HepG2 (cell line): ENCODE results near the gene KIF7. TPM values are rescaled to one million over a fixed set of nuclear protein-coding genes. Genes with fewer than 3 reads are reported as not detected.

Experiments used
- AHR ChIP-seq: IDR thresholded peaks from 2 replicates; pipeline ENCODE4 v1.6.1; 2018; ENCODE audit warnings: missing genetic modification reagents, missing compliant biosample characterization
- EEA1 ChIP-seq: sonication (generic); formaldehyde crosslinking; IDR thresholded peaks from 2 replicates; pipeline ENCODE4 v1.5.1; 2020; ENCODE audit warnings: mild to moderate bottlenecking, missing genetic modification reagents, borderline replicate concordance
- FOSL2 ChIP-seq: sonication (generic); formaldehyde crosslinking; IDR thresholded peaks from 2 replicates; pipeline ENCODE4 v1.4.0; 2020; ENCODE audit warnings: missing genetic modification reagents
- FOXA3 ChIP-seq: IDR thresholded peaks from 2 replicates; pipeline ENCODE4 v1.6.1; 2016; ENCODE audit warnings: missing genetic modification reagents, missing compliant biosample characterization
- HDAC1 ChIP-seq: sonication (generic); formaldehyde crosslinking; IDR thresholded peaks from 2 replicates; pipeline ENCODE4 v1.5.1; 2020; ENCODE audit warnings: mild to moderate bottlenecking, missing genetic modification reagents
- HOXA9 ChIP-seq: sonication (generic); formaldehyde crosslinking; IDR thresholded peaks from 2 replicates; pipeline ENCODE4 v1.8.1; 2022; ENCODE audit warnings: missing genetic modification reagents, mild to moderate bottlenecking, moderate library complexity, borderline replicate concordance
- KLF9 ChIP-seq: IDR thresholded peaks from 2 replicates; pipeline ENCODE4 v1.6.1; 2016; ENCODE audit warnings: low read depth
- MLX ChIP-seq: IDR thresholded peaks from 2 replicates; pipeline ENCODE4 v1.6.1; 2016
- MYC ChIP-seq: sonication (generic); formaldehyde crosslinking; IDR thresholded peaks from 2 replicates; pipeline ENCODE4 v1.9.0; 2021; ENCODE audit warnings: missing genetic modification reagents, borderline replicate concordance
- PATZ1 ChIP-seq: sonication (generic); formaldehyde crosslinking; IDR thresholded peaks from 2 replicates; pipeline ENCODE4 v1.4.0; 2020; ENCODE audit warnings: missing genetic modification reagents
- RAD21 ChIP-seq: fragments of 450-650 bp; formaldehyde crosslinking; IDR thresholded peaks from 2 replicates; pipeline ENCODE4 v1.5.0; 2020; ENCODE audit warnings: mild to moderate bottlenecking
- ZFP36L2 ChIP-seq: sonication (generic); formaldehyde crosslinking; IDR thresholded peaks from 2 replicates; pipeline ENCODE4 v1.4.0; 2020; ENCODE audit warnings: missing genetic modification reagents
- ZMAT3 ChIP-seq: sonication (generic); formaldehyde crosslinking; conservative IDR thresholded peaks from 2 replicates; pipeline ENCODE4 v1.7.0; 2021; ENCODE audit warnings: missing genetic modification reagents
- ZMYM2 ChIP-seq: sonication (generic); formaldehyde crosslinking; IDR thresholded peaks from 2 replicates; pipeline ENCODE4 v1.8.0; 2022; ENCODE audit warnings: mild to moderate bottlenecking, missing genetic modification reagents
- ZNF326 ChIP-seq: sonication (generic); formaldehyde crosslinking; IDR thresholded peaks from 2 replicates; pipeline ENCODE4 v1.4.0; 2020; ENCODE audit warnings: missing genetic modification reagents, borderline replicate concordance
- ZNF331 ChIP-seq: sonication (generic); formaldehyde crosslinking; IDR thresholded peaks from 2 replicates; pipeline ENCODE4 v1.4.0; 2020; ENCODE audit warnings: missing genetic modification reagents
- ZNF629 ChIP-seq: sonication (generic); formaldehyde crosslinking; conservative IDR thresholded peaks from 2 replicates; pipeline ENCODE4 v1.5.0; 2020; ENCODE audit warnings: missing genetic modification reagents
- ZNF7 ChIP-seq: IDR thresholded peaks from 2 replicates; pipeline ENCODE4 v1.6.1; 2016; ENCODE audit warnings: missing biosample characterization, missing genetic modification reagents
- polyA plus RNA-seq, 8 experiments: library from polyadenylated mRNA; depleted of rRNA in 3 of 8; stranded (reverse) in 7 of 8; unstranded in 1 of 8; fragments of >200 nt; fragmentation: Illumina TruSeq in 4 of 8; extraction: Trizol in 4 of 8; gene quantifications; 2 replicates each; pipeline versions ENCODE4 v1.2.1 to v1.2.3, GENCODE V29; 2011 to 2016; ENCODE audit warnings: low read depth in 4 of 8, missing spikeins in 1 of 8, mixed read lengths in 1 of 8; ENCODE audit not compliant: insufficient read depth in 1 of 8
- total RNA-seq, 5 experiments: library from RNA; depleted of rRNA; stranded (reverse); fragments of >200 nt; fragmentation: Illumina TruSeq; extraction: Trizol; gene quantifications; 2 replicates each; pipeline ENCODE4 v1.2.3, GENCODE V29; 2016; ENCODE audit warnings: low read depth in 1 of 5
- TF ChIP-seq, protein P1 (sequence below): sonication (generic); formaldehyde crosslinking; IDR thresholded peaks from 2 replicates; pipeline ENCODE4 v1.5.0; 2020; ENCODE audit warnings: mild to moderate bottlenecking, missing genetic modification reagents
- TF ChIP-seq, protein P2 (sequence below): sonication (generic); formaldehyde crosslinking; IDR thresholded peaks from 2 replicates; pipeline ENCODE4 v1.4.0; 2020; ENCODE audit warnings: missing genetic modification reagents
- TF ChIP-seq, protein P3 (sequence below): sonication (generic); formaldehyde crosslinking; IDR thresholded peaks from 2 replicates; pipeline ENCODE4 v1.4.0; 2020; ENCODE audit warnings: missing genetic modification reagents

KIF7 gene
- total and polyA plus RNA-seq, 2 of the 13 experiments (the other 11 are each of a cell fraction or from before 2014, with no cell fraction given): 1.5 to 6.2 TPM

DNA sequence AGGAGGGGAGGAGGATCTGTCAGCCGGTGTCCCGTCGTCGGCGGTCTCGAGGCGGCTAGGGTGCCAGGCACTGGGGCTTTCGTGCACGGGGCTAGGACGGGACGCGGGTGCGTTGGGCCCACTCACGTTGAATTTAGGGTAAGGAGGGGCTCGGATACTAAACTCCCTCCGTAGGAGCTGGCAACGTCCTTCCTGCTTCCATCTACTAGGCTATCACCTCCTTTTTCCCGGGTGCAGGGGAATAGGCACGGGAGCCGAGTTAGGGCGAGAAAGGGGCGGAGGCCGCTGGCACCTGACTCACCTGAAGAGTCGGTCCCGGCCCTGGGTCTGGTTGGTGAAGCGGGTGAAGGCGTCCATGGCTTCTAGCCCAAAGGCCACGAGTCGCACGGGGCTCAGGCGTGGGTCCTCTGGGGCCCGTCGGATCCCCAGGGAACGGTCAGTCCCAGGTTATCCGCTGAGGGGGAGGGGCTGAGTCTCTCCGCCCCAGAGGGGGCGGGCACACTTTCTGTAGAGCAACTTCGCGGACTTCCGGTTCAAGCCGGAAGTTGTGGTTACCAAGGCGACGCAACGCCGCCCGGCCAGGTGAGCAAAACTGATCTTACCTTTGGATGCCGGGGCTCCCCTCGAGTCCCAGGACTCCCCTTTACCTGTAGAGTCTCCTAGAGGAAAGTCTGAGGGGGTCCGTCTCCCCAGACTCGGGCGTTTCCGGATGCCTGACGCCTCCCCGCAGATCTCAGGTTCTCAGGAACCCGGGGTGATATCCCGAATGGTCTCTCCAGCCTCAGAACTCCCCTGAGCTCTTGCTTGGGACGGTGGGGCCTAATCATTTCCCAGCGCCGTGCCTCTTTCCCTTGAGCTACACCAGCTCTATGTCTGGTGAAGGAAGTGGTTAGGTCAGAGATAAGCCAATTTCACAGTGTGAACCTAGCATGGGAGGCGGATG lies 35.3 kb upstream of the KIF7 start, which contains the start of the genes PEX11A and WDR93 (continued):
- TF ChIP-seq KLF9 (CRISPR knock-in tag) (no peak), PATZ1 (CRISPR knock-in tag) (0 out of 2 replicates have a peak, but pooled peaks have one; percentile 11), ZFP36L2 (CRISPR knock-in tag) (no peak), HOXA9 (CRISPR knock-in tag) (no peak), FOSL2 (CRISPR knock-in tag) (0 out of 2 replicates have a peak, but pooled peaks have one; percentile 27), ZNF326 (CRISPR knock-in tag) (no peak), ZMAT3 (CRISPR knock-in tag) (no peak), MLX (CRISPR knock-in tag) (peak; percentile 79), MYC (CRISPR knock-in tag) (peak; percentile 73; the same call in 1 of the 2 replicates), AHR (CRISPR knock-in tag) (peak; percentile 51; the same call in 1 of the 2 replicates), HDAC1 (CRISPR knock-in tag) (peak; percentile 84), EEA1 (CRISPR knock-in tag) (peak; percentile 85; the same call in 1 of the 2 replicates), ZNF7 (no peak), FOXA3 (CRISPR knock-in tag) (0 out of 2 replicates have a peak, but pooled peaks have one; percentile 11), ZNF331 (CRISPR knock-in tag) (0 out of 2 replicates have a peak, but pooled peaks have one; percentile 28), RAD21 (CRISPR knock-in tag) (no peak), ZNF629 (no peak), ZMYM2 (CRISPR knock-in tag) (0 out of 2 replicates have a peak, but pooled peaks have one; percentile 77)
- TF ChIP-seq, protein P1, sequence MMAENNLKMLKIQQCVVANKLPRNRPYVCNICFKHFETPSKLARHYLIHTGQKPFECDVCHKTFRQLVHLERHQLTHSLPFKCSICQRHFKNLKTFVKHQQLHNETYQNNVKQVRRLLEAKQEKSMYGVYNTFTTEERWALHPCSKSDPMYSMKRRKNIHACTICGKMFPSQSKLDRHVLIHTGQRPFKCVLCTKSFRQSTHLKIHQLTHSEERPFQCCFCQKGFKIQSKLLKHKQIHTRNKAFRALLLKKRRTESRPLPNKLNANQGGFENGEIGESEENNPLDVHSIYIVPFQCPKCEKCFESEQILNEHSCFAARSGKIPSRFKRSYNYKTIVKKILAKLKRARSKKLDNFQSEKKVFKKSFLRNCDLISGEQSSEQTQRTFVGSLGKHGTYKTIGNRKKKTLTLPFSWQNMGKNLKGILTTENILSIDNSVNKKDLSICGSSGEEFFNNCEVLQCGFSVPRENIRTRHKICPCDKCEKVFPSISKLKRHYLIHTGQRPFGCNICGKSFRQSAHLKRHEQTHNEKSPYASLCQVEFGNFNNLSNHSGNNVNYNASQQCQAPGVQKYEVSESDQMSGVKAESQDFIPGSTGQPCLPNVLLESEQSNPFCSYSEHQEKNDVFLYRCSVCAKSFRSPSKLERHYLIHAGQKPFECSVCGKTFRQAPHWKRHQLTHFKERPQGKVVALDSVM (CRISPR knock-in tag): peak; percentile 36; the same call in 1 of the 2 replicates
- TF ChIP-seq, protein P2, sequence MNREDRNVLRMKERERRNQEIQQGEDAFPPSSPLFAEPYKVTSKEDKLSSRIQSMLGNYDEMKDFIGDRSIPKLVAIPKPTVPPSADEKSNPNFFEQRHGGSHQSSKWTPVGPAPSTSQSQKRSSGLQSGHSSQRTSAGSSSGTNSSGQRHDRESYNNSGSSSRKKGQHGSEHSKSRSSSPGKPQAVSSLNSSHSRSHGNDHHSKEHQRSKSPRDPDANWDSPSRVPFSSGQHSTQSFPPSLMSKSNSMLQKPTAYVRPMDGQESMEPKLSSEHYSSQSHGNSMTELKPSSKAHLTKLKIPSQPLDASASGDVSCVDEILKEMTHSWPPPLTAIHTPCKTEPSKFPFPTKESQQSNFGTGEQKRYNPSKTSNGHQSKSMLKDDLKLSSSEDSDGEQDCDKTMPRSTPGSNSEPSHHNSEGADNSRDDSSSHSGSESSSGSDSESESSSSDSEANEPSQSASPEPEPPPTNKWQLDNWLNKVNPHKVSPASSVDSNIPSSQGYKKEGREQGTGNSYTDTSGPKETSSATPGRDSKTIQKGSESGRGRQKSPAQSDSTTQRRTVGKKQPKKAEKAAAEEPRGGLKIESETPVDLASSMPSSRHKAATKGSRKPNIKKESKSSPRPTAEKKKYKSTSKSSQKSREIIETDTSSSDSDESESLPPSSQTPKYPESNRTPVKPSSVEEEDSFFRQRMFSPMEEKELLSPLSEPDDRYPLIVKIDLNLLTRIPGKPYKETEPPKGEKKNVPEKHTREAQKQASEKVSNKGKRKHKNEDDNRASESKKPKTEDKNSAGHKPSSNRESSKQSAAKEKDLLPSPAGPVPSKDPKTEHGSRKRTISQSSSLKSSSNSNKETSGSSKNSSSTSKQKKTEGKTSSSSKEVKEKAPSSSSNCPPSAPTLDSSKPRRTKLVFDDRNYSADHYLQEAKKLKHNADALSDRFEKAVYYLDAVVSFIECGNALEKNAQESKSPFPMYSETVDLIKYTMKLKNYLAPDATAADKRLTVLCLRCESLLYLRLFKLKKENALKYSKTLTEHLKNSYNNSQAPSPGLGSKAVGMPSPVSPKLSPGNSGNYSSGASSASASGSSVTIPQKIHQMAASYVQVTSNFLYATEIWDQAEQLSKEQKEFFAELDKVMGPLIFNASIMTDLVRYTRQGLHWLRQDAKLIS (CRISPR knock-in tag): no peak
- TF ChIP-seq, protein P3, sequence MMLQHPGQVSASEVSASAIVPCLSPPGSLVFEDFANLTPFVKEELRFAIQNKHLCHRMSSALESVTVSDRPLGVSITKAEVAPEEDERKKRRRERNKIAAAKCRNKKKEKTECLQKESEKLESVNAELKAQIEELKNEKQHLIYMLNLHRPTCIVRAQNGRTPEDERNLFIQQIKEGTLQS (CRISPR knock-in tag): 0 out of 2 replicates have a peak, but pooled peaks have one; percentile 15
